Hippocampal formation (tissue), 2 donors: ENCODE data around the gene TMEM120B.

Experiments used
- DNase-seq, 2 donors: peaks; one replicate each; lab custom pipeline; 2025; lab: John Stamatoyannopoulos, UW

TMEM120B gene

DNA sequence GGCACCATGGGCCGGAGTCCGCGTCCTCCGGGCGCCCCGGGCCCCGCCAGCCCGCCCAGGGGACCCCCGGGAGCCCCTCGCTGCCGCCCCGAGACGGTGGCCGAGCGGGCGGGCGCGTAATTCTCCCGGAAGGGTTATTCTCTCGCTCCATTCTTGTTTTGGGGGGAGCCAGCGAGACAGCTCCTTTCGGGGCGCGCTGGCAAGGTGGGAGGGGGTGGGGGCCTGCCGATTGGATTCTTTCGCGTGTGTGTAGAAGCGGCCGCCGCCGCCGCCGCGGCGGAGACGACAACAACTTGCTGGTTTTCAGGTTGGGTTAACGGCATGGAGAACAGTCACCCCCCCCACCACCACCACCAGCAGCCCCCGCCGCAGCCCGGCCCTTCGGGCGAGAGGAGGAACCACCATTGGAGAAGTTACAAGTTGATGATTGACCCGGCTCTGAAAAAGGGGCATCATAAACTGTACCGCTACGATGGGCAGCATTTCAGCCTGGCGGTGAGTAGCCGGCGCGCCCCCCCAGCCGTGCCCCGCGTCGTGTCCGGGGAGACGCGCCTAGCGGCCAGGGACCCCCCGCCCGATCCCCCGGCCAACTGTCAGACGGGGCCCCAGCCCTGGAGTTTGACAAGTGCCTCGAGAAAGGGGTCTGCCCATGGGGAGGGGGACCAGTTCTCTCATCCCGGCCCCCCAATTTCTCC, 92.0 kb downstream of the TMEM120B start:
- DNase-seq = peak in 1 of 2 donors; percentile 20

DNA sequence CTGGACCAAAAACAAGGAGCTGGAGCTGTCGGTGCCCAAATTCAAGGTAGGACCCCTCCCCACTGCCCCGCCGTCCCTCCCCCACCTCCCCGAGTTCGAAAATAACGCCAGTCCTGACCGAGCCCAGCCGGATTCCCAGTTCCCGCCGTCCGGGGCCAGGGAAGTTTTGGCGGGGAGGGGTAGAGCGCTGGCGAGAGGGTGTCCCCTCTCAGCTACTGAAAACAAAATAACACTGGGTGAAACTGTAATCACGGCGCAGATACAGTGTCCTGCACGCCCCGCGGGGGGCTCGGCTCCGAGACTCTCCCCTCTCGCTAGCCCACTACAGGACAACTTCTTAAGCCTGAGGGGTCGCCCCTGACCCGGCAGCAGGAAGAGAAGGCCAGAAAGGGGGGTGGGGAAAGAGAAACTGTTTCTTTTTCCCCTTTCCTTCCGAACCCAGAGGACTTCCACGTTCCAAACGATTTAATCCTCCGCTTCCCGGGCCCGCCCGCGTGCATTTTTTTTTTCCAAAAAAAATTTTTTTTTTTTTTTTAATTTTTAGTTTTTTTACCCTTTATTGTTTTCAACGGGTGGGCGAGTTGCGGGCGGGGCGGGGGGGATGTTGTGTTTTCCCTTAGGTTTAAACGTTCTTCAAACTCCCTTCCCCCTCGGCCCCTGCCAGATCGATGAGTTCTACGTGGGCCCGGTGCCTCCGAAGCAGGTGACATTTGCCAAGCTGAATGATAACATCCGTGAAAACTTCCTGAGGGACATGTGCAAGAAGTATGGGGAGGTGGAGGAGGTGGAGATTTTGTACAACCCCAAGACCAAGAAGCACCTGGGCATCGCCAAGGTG, 92.8 kb downstream of the TMEM120B start:
- DNase-seq = no peak

DNA sequence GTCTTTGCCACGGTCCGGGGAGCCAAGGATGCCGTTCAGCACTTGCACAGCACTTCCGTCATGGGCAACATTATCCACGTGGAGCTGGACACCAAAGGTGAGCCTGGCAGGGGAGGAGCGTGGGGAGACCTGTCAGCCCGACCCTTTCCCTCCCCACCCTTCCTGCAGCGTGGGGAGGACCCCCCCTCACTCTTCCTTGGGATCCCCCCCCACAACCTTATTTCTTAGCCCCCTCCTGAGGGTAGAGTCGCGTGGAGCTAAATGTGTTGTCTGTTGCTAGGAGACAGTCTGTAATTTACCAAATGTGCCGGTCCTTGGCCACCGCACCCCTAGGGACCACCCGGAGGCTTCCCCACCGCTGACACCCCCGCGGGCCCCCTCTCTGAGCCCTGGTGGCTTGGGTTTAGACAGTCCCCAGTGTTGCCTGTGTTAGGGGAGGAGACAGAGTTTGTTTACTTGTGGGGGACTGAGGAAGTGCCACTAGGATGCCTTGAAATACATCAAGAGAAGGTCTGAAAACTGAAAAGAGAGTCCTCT, 93.5 kb downstream of the TMEM120B start:
- no peak for DNase-seq

DNA sequence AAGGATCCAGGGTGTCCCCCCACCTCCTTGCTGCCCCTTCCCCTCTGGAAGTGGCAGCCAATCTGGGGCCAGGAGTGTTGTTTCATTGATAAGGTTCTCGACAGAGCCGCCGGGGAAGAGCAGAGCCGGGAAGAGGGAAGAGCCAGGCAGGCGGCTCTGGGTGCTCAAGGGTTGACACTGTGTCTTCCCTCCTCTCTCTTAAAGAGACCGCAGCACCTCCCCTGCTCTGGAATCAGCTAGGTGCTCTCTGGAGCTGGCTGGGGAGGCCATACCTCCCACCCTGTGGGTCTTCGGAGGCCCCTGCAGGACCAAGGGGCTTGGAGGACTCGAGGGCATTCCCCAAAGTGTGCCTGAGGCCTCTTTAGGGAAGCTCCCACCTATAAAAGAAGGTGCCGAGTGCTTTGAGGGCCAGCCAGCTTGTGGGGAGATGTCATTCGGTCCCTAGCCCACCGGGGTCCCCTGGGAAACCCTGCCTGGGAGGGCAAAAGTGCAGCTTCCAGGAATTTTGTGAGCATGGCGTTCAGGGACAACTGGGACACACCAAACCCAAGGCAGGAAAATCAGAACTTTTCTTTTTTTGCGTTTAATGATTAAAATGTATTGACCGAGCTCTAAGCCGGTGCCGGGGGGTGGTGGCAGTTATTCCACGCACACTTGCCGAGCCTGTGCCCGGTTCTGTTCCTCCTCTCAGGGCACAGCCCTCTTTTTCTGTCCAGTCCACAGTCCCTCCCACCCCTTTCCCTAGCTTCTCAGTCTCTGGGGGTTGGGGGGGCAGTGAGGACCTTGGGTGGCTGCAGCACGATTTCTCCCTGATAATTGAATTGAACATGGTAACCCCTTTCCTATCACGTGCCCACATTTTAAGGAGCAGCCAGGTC, 94.2 kb downstream of the TMEM120B start:
- no peak for DNase-seq

DNA sequence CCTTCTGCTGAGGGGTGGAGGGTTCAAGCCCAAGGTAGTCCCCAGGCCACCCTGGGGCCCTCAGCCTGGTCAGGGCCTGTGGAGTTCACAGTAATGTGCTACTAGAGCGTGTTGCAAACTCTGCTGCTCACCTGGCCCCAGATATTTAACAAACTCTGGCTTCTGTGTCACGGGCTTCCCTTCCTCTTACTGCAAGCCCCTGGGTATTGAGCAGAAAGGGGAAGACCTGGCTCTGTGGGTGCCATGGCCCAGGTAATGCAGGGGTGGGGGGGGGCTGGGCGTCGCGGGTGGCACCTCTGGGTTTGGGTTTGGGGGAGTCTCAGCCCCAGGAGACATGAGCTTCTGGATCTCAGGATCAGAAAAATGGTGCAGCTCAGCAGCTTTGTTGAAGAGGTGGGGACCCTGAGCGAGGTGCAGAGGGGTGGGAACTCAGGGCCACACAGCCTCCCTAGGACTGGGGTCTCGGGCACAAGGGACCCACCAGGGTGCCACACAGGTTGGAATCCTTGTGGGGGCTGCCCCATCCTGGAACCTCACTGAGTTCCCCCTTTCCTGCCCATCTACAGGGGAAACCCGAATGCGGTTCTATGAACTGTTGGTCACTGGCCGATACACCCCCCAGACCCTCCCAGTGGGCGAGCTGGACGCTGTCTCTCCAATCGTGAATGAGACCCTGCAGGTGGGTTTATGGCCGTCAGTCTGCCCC, 95.2 kb downstream of the TMEM120B start:
- DNase-seq = no peak

DNA sequence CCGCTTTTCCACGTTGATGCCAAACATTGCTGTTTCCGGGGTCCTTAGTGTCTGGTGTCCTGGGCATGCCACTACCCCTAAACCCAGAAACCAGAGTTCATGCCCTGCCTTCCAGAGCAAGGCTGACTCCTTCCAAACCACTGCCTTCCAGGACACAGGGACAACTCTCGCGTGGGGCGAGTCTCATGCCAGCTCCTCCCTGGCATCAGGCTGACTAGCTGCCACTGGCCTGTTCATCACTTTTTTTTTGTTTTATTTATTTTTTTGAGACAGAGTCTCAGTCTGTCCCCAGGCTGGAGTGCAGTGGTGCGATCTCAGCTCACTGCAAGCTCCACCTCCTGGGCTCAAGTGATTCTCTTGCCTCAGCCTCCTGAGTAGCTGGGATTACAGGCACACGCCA, 96.1 kb downstream of the TMEM120B start:
- no peak for DNase-seq

DNA sequence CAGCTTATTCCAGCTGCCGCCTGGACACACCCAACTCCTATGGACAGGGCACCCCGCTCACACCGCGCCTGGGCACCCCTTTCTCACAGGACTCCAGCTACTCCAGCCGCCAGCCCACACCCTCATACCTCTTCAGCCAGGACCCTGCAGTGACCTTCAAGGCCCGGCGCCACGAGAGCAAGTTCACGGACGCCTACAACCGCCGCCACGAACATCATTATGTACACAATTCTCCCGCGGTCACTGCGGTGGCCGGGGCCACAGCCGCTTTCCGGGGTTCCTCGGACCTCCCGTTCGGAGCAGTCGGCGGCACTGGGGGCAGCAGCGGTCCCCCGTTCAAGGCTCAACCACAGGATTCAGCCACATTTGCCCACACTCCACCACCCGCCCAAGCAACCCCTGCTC, 97.2 kb downstream of the TMEM120B start:
- no peak for DNase-seq

DNA sequence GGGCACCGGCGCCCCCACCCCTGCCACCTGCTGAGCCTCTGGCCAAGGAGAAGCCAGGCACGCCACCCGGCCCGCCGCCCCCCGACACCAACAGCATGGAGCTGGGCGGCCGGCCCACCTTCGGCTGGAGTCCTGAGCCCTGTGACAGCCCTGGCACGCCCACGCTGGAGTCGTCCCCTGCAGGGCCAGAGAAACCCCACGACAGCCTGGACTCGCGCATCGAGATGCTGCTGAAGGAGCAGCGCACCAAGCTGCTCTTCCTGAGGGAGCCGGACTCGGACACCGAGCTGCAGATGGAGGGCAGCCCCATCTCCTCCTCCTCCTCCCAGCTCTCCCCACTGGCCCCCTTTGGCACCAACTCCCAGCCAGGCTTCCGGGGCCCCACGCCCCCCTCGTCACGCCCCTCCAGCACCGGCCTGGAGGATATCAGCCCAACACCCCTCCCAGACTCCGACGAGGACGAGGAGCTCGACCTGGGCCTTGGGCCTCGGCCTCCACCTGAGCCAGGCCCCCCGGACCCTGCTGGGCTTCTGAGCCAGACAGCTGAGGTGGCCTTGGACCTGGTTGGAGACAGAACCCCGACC, 97.8 kb downstream of the TMEM120B start:
- no peak for DNase-seq

DNA sequence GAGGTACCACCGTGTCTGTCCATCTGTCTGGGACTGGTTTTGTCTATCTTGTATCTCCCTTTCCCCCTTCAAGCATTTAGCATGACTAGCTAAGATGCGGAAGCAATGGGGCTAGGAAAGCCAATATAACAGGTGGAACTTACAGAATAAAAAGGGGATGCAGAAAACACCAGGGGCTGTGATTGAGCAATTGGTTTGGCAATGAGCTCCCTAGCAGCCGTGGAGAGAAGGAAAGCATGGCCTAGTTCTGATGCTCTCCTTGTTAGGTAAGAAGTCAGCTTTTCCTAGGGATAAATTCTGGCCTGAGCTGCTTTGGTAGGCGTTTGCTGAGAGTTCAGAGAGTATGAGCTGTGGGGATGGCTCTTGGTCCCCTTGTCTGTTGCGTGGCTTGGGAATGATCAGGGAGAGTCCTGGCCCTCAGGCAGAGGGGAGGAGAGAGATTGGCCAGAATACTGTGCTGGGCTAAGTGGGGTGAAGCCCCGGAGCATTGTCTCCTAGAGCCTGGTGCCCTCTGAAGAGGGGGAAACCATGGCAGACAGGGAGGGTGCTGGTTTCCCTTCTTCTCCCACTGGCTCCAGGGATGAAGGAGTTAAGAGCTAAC, 98.4 kb downstream of the TMEM120B start:
- DNase-seq = no peak

DNA sequence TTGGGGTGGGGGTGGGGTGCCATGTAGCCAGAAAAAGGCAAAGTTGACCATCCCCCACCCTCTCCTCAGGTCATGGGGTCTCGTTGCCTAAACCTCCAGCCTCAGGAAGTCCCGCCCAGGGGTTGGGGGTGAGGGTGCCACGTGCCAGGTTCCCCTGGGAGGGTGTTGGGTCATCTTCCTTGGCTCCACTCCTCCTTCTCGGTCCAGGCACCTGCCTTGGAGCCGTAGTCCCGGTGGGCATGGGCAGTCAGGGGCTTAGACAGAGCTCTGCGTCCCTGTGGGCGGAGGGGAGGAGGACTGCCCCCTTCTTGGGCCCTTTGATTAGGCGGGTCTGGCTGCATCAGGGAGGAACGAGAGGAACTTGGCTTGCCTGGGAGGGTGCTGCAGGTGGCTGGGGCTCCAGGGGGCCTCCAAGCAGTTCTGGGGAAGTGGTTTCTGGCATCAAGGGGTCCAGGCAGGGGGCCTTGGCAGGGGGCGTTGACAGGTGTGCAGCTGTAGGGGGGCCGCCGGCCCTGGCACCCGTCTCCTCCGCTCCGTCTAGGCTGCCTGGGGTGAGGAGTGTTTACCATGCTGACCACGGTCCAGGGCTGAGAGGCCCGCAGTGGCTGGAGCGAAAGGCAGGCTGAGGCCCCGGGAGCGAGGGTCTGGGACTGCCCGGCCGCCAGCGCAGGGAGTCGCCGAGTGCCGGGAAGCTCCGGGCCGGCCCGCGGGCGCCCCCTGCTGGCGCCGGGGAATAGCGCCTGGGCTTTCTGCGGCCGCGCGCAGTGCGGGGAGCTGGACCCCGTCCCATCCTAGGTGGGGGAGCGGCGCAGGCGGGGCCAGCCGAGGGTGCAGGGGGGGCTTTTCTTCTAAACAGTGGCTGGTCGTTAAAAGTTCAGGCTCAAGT, 99.1 kb downstream of the TMEM120B start:
- DNase-seq = peak in 1 of 2 donors; percentile 39

DNA sequence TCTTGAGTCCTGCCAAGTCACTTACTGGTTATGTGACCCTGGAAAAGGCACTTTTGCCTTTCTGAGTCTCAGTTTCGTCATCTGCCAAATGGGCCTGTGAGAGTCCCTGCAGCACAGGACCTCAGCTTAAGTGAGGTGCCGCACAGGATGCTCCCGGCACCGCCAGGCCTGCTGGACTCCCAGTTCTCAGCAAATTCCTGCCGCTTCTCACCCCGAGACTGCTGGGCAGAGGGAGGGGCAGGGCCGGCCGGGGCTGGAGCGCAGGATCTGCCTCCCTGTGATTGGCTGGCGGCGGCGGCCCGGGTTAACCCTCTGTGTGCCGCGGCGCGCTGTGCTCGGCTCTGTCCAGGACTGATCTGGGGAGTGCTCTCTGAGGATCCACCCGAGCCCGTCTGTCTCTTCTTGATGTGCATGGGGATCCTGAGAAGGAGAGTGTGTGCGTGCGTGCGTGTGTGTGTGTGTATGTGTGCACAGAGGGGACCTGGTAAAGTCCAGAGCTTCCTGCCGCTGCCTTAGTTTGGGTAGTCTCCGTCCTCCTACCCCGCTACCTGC, 99.8 kb downstream of the TMEM120B start:
- peak in 1 of 2 donors; percentile 34 for DNase-seq

DNA sequence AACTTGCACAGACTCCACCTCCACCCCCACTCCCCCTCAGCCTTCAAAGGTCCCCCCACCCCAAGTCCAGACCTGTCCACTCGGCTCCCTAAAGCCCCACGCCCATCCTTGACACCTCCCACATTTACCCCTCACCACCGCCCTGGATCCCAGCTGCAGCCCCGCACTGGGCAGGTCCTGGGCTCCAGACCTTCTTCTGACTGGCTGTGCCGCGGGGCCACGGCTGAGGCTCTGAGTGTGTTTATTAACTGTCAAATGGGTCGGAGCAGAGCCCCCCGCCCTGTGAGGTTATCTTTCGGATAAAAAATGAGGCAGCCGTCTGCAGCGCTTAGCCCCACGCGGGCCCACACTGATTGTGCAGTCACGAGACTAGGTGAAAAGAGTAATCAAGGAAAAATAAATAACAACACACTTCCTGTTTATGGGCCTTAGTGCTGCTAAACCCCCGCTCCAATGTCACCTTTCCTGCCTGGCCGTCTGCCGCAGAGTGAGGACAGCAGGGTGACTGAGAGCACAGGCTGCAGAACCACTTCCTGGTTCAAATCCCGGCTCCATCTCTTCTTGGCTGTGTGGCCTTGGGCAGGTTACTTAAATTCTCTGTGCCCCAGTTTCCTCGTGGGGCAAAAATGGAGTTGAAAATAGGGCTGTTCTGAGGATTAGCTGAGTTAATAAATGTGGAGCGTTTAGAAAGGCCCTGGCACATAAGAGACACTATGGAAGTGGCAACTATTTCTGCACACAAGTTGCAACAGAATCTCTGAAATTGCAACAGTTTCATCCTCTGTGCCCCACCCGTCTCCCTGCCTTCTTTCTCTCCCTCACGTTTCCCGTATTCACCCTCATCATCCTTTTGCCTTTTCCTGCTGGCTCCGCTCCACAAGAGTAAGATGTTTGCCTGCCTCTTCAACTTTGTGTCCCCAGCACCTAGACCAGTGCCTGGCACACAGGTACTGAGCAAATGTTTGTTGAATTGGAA, 100.7 kb downstream of the TMEM120B start:
- DNase-seq = no peak

DNA sequence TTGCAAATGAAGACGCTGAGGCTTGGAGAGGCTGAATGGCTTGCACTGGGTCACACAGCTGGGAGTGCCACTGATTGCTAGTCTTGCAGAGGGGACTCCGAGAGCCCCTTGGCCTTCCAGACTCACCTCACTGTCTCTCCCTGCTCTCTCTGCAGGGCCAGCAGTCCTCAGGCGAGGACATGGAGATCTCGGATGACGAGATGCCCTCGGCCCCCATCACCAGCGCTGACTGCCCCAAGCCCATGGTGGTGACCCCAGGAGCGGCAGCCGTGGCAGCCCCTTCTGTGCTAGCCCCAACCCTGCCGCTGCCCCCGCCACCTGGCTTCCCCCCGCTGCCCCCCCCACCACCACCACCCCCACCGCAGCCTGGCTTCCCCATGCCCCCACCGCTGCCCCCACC, 101.4 kb downstream of the TMEM120B start:
- no peak for DNase-seq

DNA sequence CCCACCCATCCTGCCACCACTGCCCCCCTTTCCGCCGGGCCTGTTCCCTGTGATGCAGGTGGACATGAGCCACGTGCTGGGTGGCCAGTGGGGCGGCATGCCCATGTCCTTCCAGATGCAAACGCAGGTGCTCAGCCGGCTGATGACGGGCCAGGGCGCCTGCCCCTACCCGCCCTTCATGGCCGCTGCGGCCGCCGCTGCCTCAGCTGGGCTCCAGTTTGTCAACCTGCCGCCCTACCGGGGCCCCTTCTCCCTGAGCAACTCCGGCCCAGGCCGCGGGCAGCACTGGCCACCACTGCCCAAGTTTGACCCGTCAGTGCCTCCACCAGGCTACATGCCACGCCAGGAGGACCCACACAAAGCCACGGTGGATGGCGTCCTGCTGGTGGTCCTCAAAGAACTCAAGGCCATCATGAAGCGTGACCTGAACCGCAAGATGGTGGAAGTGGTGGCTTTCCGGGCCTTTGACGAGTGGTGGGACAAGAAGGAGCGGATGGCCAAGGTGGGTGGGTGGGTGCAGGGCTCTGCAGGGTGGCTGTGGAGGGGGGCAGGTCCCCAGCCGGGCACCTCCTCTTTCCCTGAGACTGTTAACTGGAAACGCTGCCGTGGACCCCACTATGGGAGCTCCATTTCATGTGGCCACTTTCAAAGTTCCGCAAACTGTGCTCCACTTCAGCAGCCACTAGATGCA, 102.0 kb downstream of the TMEM120B start:
- no peak for DNase-seq

DNA sequence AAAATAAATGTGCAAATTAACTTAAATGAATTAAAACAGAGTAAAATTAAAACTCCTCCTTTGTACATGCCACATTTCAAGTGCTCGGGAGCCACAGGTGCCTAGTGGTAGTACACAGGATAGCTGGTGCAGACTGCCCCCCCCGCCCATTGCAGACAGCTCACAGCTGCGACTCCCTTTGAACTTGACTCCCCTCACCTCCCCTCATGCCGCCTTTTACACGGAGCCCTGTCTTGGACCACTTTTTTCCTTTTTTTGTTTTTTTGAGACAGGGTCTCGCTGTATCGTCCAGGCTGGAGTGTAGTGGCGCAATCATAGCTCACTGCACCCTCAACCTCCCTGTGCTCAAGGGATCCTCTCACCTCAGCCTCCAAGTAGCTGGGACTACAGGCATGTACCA, 102.7 kb downstream of the TMEM120B start:
- no peak for DNase-seq

DNA sequence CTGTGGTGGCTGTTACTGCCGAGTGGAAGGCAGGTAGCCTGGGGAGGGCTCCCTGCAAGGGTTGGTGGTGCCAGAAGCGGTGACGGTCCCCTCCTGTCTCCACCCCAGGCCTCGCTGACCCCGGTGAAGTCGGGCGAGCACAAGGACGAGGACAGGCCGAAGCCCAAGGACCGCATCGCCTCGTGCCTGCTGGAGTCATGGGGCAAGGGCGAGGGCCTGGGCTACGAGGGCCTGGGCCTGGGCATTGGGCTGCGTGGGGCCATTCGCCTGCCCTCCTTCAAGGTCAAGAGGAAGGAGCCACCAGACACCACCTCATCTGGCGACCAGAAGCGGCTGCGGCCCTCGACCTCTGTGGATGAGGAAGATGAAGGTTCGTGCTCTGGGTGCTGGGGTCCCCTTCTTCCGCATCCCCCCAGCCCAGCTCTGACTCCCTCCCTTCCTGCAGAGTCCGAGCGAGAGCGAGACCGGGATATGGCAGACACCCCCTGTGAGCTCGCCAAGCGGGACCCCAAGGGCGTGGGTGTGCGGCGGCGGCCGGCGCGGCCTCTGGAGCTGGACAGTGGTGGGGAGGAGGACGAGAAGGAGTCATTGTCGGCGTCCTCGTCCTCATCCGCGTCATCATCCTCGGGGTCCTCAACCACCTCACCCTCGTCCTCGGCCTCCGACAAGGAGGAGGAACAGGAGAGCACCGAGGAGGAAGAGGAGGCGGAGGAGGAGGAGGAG, 104.5 kb downstream of the TMEM120B start:
- DNase-seq = no peak

DNA sequence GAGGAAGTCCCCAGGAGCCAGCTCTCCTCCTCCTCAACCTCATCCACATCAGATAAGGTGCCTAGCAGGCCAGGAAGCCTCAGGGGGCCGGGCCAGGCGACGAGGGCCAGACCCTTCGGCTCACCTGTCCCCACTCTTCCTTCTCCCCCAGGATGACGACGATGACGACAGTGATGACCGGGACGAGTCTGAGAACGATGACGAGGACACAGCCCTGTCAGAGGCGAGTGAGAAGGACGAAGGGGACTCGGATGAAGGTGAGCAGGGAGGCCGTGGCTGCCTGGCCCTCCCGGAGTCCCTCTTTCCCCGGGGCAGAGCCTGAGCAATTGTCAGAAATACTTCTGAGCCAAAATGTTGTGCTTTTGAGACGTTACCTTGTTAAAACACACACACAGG, 105.1 kb downstream of the TMEM120B start:
- DNase-seq = no peak
